Stimulated activated CD4-positive, alpha-beta T cell treated with anti-CD3 and anti-CD28 coated beads, Interleukin-4, amount 100 ng/mL, for 24 hours (primary cell): ENCODE data around the gene ASTN2.
"Not testable (repeated sequence)": the region's sequence is repeated elsewhere in the genome, so short reads cannot be mapped to it uniquely, and the experiment has no call there.

Source experiments
- DNase-seq: peaks from one replicate; pipeline ENCODE4 v3.0.0-alpha.2; 2020

The ASTN2 gene

DNA sequence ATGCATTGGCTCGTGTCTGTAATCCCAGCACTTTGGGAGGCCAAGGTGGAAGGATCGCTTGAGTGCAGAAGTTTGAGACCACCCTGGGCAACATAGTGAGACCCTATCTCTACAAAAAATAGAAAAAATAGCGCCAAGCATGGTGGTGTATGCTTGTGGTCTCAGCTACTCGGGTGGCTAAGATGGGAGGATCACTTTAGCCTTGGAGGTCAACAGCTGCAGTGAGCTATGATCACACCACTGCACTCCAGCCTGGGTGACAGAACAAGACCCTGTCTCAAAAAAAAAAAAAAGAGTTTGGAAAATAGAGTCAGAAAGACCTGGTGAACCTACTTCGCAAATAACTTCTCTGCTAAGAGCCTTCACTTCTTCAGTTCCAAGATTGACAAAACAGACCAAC, 516.7 kb downstream of the ASTN2 start:
- DNase-seq, result not testable (repeated sequence)

DNA sequence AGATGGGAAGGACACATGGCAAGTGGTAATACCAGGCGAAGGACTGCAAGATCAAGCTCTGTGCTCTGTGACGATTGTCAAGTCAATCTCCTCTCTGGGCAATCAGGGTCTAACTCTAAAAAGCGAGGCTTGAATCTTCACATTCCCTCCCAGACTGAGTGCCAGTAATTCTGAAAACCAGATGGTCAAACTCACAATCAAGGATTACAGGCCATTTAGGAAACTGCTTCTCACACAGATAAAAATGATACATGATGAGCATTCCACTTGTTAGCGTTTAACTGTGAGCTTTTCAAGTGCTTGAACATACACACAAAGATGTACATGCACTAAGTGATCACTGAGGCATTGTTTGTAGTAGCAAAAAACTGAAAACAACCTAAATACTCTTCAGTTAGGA, 517.7 kb downstream of the ASTN2 start:
- no peak for DNase-seq

GRCh38 chr9:116895961-116896360, 518.9 kb downstream of the ASTN2 start:
- DNase-seq, result no peak

DNA sequence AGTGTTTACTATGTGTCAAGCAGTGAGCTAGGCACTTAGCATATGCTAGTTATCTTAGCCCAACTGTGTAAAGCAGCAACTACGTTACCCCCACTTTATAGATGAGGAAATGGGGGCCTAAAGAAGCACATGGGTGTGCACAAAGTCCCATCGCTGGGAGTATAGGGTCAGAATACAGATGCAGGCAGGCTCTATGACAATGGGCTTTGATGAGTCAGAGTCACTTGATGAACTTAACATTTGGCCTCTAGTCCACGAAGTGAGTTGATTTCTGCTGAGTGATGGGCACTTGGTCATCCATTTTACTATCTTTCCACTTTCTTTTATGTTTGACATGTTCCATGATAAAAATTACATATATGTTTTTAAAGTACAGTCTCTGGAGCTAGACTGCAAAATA, 523.4 kb downstream of the ASTN2 start:
- DNase-seq, result no peak

DNA sequence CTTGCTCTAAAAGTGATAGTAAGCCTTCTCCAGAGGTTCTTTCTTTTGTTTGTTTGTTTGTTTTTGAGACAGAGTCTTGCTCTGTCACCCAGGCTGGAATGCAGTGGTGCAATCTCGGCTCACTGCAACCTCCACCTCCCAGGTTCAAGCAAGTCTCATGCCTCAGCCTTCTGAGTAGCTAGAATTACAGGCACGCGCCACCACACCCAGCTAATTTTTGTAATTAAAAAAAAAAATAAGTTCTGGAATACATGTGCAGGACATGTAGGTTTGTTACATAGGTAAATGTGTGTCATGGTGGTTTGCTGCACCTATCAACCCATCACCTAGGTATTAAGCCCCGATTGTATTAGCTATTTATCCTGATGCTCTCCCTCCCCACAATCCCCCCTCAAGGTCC, 526.4 kb downstream of the ASTN2 start:
- not testable (repeated sequence) for DNase-seq

DNA sequence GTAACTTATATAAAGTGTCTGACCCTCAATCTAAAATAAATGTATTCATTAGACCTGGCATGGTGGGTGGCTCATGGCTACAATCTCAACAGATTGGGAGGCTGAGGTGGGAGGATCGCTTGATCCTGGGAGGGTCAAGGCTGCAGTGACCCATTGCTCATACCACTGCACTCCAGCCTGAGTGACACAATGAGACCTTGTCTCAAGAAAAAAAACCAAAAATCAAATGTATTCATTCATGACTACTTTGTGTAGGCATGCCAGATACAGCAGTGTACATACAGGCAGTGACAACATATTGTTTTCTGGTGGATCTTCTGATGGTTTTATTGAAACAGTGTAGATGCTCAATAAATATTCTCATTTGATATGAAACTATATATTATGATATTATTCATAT, 526.8 kb downstream of the ASTN2 start:
- no peak for DNase-seq

- no peak for DNase-seq
These were observed 531.2 kb downstream of the ASTN2 start for GRCh38 chr9:116883676-116884075.

- DNase-seq, result no peak
These were observed 537.8 kb downstream of the ASTN2 start for GRCh38 chr9:116877072-116877471.

DNA sequence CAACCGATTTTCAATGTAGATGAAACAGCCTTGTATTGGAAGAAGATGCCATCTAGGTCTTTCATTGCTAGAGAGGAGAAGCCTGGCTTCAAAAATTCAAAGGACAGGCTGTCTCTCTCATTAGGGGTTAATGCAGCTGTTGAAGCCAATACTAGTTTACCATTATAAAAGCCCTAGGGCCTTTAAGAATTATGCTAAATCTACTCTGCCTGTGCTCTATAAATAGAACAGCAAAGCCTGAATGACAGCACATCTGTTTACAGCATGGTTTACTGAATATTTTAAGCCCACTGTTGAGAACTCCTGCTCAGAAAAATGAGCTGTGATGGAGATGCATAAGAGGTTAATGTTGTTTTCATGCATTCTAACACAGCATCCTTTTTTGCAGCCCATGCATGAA, 539.3 kb downstream of the ASTN2 start:
- DNase-seq, result no peak

GRCh38 chr9:116873937-116874914, 540.6 kb downstream of the ASTN2 start:
- no peak for DNase-seq

DNA sequence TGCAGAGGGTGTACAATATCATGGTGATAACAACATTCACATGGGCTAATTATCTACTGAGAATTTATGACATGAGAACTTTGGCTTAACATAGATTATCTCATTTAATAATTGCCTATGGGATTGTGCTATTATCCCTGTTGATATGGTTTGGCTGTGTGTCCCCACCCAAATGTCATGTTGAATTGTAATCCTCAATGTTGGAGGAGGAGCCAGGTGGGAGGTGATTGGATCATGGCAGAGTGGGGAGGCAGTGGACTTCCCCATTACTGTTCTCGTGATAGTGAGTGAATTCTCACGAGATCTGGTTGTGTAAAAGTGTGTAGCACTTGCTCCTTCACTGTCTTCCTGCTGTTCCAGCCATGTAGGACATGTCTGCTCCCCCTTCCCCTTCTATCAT, 541.4 kb downstream of the ASTN2 start:
- no peak for DNase-seq

DNA sequence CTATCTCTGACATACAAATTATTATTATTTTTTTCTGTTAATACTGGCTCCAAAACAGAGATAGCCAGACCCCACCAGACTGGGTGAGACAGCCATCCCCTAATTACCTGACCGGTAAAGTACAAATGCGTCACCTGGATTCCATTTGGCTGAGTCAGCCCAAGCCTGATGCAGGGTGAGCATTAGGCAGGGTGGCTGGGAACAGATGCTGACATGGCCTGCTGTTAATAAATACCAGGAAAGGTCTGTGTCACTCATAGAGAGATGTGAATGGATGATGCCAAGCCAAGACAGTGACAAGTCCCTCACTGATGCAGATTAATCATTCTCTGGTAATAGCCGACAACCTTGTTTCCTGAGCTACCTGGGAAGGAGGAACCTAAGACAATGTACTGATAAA, 544.3 kb downstream of the ASTN2 start:
- no peak for DNase-seq

DNA sequence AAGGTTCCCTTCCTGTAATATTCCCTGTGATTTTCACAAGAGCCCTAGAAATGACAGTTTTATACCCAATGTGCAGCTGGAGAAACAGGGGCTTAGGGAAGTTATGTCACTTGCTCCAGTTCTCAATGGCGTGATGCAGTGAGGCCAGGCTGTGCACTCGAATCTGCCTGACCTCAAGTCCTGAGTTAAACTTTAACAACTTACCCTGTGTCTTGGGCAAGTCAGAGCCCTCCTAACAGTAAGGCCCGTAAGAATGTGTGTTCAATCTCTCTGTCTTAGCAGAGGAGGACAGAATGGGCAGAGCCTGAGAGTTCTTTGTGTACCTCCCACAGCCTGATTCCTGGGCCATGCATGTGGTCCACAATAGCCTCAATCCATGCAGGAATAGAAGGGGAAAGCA, 546.7 kb downstream of the ASTN2 start:
- no peak for DNase-seq

- DNase-seq, result no peak
These were observed 553.5 kb downstream of the ASTN2 start for GRCh38 chr9:116861321-116861720.

GRCh38 chr9:116860509-116861120, 554.2 kb downstream of the ASTN2 start:
- peak; percentile 16 for DNase-seq

- DNase-seq, result no peak
These were observed 555.1 kb downstream of the ASTN2 start for GRCh38 chr9:116859763-116860162.

GRCh38 chr9:116857321-116857720, 557.5 kb downstream of the ASTN2 start:
- DNase-seq, result no peak

DNA sequence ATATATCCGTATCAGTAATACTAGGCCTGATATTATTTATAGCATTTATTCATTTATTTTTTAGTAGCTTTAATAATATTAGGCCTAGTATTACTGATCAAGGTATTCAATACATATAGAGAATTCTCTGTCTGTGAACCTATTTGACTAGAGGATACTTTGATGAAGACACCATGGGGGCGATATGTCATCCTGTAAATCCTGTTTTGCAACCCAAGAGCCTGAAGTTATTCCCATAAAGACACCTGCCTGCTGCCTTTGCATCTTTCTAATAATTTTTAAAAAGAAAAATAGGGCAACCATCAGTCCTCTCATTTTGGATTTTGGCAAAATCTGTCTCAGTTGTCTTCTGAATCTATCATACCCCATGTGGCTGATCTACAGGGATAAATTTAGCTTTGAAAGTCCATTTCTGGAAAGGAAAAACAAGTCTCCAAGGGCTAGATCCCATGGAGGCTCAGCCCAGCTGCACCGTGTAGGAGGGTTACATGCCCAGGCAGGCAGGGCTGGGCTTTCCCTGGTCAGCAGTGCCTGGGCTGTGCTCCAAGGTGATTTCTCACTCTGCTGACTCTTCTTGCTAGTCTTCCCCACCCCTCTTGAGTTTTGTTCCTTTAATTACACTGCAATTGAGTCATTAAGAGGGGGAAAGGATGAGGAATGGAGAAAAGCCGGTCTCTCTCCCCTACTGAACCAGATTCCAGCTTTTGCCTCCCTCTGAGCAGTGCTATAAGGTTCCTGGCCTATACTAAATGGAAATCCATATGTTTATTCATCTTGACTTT, 558.8 kb downstream of the ASTN2 start:
- DNase-seq, result no peak

DNA sequence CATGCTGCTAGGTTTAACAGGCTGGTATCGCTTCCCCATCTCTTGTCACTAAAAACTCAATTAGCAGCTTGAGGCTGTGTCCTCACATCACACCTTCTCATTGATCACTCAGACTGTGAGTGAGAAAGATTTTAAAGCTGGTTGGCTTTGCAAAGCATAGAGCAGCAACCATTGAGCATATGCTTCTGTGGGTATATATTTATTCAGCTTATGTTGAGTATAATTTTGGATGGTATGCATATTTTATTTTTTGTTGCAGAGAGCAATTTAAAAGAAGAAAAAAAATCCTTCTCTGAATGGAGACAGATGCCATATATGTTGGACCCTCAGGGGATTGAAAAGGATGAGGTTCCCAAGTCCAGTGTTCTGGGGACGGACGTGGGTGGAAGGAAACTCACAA, 565.1 kb downstream of the ASTN2 start:
- DNase-seq, result no peak

GRCh38 chr9:116844621-116845020, 570.2 kb downstream of the ASTN2 start:
- DNase-seq, result no peak

- DNase-seq, result no peak
These were observed 570.8 kb downstream of the ASTN2 start for GRCh38 chr9:116843863-116844620.

DNA sequence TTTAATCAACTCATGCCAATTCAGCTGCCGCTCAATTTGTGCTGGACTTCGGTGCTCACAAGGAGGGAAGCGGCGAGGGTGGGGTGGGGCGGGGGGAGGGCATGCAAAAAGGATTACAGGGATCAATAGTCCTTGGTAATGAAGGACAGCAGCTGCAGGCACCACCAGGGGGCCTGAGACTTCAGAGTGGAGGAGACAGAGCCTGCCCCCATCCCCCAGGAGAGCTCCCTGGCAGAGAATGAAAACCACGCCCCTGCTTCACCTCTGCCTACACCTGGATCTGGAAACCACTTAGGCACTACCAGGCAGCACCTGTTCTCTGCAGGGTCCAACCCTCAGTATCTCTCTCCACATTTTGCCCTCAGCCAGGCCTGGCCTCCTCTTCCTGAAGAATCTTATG, 572.2 kb downstream of the ASTN2 start:
- DNase-seq, result no peak

DNA sequence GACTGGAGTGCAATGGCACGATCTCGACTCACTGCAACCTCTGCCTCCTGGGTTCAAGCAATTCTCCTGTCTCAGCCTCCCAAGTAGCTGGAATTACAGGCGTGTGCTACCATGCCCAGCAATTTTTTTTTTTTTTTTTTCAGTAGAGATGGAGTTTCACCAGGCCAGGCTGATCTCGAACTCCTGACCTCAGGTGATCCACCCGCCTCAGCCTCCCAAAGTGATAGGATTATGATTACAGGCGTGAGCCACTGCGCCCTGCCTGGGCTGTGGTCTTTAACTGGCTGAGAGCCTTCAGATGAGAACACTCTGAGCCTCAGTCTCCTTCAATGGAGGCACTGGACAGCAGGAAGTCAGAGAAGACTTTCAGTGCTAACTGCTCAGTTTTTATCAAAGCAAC, 576.4 kb downstream of the ASTN2 start:
- not testable (repeated sequence) for DNase-seq
